Neural cell (in vitro differentiated cells): Measurements from ENCODE around the gene ZNF532.

Experiments
- POLR2AphosphoS5 ChIP-seq: IDR thresholded peaks from 2 replicates; pipeline ENCODE4 v1.6.1; 2012
- TF ChIP-seq, protein P1 (sequence below): fragments of 450-650 bp; IDR thresholded peaks from 2 replicates; pipeline ENCODE4 v1.5.1; 2014; ENCODE audit warnings: antibody characterized with exemption, mild to moderate bottlenecking, moderate library complexity; ENCODE audit not compliant: poor library complexity, severe bottlenecking

DNA sequence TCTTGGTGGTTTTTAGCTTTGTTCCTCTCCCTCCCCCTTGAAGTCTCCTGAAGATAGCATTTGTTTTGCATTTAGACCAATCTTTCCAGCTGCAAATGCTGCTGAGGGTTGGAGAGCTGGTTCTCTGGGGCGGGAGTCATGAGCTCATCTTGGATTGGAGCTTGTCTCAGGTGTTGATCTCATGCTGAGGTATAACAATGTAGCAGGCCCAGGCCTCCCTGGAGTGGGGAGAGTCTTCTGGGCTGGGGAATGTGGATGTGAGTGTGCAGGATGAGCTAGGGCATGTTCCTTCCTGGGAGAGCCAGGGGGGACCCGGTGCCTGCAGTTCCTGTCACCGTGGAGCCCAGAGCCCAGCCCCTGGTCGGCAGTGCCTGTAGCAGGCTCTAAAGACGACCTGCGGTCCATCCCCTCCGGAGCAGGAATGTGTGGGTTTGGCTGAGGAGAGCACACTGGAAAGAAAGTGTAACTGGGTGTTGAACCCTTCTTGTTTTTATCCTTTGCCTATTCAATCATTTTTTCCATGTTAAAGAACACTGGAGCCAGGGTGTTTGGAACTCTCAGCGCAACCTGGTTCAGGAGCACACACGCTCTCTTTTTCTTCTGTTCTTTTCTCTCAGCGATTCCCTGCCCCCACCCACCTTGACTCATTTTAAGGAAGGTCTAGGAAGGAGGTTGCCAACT, 2.7 kb downstream of the ZNF532 start:
- TF ChIP-seq, protein P1, sequence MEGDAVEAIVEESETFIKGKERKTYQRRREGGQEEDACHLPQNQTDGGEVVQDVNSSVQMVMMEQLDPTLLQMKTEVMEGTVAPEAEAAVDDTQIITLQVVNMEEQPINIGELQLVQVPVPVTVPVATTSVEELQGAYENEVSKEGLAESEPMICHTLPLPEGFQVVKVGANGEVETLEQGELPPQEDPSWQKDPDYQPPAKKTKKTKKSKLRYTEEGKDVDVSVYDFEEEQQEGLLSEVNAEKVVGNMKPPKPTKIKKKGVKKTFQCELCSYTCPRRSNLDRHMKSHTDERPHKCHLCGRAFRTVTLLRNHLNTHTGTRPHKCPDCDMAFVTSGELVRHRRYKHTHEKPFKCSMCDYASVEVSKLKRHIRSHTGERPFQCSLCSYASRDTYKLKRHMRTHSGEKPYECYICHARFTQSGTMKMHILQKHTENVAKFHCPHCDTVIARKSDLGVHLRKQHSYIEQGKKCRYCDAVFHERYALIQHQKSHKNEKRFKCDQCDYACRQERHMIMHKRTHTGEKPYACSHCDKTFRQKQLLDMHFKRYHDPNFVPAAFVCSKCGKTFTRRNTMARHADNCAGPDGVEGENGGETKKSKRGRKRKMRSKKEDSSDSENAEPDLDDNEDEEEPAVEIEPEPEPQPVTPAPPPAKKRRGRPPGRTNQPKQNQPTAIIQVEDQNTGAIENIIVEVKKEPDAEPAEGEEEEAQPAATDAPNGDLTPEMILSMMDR, result no peak
- peak; percentile 6 for TF ChIP-seq POLR2AphosphoS5
